ENCODE results near the gene PCED1B. TPM values are rescaled to one million over a fixed set of nuclear protein-coding genes. Genes with fewer than 3 reads are reported as not detected.
"Not testable (repeated sequence)": the region's sequence is repeated elsewhere in the genome, so short reads cannot be mapped to it uniquely, and the experiment has no call there.

Gene PCED1B
- total and polyA plus RNA-seq, 5 donors: 1.3 to 2.3 (median 1.3) TPM

DNA sequence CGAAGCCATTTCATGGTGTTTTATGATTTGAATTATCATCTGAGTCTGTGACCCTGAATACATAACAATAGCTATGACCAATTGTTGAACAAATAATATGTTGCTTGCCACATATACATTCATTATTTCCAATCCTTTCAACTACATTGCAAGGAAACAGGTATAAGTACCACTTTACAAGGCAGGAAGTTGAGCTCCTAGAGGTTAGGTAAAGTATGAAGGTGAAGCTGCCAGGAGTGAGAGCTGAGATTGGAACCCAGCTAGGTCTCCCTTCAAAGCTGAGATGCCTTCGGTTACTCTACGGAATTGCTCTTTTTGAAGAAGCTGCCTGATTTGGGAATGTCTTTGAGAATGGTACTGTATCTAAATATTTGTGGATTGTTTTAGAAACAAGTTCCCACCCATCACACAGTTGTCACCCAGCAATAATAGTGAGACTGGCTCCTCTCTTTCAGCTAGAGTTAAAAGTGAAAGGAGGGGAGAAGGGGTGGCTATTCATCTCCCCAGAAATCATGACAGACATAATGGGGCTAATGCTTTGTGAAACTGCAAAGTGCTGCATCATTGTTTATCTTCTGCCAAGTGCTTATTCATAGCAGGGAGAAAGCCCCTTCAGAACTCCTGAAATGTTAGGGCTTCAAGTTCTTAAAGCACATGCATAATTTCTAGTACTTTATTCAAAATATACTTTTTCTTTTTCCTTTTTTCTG is 76.2 kb downstream of the PCED1B start:
- Histone ChIP-seq H3K4me1 (ENCODE audit: control insufficient read depth, insufficient read depth, low read length) (peaks cover 8% of the 10 kb centered on the region), H3K27me3 (ENCODE audit: control insufficient read depth, insufficient read depth) (no peaks in the 10 kb centered on the region), H3K4me3 (ENCODE audit: low read length) (no peak overlapping the region), H3K27ac (ENCODE audit: low read length) (peak overlapping the region; percentile 85), H3K9me3 (ENCODE audit: control insufficient read depth, low read length) (no peaks in the 10 kb centered on the region)
- no peak for DNase-seq
- intact Hi-C loops (cut with DNase I): no loop called here
- peak; percentile 62 to 75 for ATAC-seq
- WGBS: 66% methylated on average over 3 of the region's 3 CpGs

DNA sequence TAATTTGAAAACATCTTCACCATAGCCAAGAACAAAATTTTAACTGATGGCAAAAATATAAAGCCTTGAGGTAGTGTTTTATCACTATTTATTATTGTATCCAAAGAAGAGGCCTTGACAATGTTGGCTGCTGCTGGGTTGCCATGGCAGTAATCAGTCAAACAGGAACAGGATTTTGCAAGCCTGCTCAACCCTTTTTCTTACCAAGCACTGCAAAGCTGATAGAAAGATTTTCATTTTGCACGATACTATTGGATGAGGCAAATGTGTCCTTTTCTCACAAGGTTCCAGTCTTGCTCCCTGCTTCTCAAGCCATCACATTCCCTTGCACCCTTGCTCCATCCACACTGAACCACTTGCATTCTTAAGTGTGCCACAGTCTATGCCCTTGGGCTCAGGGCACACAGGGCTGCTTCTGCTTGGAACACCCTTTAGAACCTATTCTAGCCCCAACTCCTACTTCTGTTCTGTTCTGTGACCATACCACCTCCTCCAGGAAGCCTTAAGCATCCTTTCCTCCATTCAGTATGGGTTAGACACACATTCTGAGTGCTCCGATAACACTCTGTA is 76.8 kb downstream of the PCED1B start:
- H3K9me3 ChIP-seq (ENCODE audit: control insufficient read depth, low read length): no peaks in the 10 kb centered on the region
- ATAC-seq (peak; percentile 93 to 96), DNase-seq (peak; percentile 70 to 86 (median 75))
- WGBS: 48% methylated on average over 2 of the region's 2 CpGs
- peak overlapping the region; percentile 88 for H3K27ac ChIP-seq (ENCODE audit: low read length)
- H3K4me1 ChIP-seq (ENCODE audit: control insufficient read depth, insufficient read depth, low read length): peaks cover 8% of the 10 kb centered on the region
- intact Hi-C loops (cut with DNase I): no loop called here
- H3K4me3 ChIP-seq (ENCODE audit: low read length): no peak overlapping the region
- no peaks in the 10 kb centered on the region for H3K27me3 ChIP-seq (ENCODE audit: control insufficient read depth, insufficient read depth)

DNA sequence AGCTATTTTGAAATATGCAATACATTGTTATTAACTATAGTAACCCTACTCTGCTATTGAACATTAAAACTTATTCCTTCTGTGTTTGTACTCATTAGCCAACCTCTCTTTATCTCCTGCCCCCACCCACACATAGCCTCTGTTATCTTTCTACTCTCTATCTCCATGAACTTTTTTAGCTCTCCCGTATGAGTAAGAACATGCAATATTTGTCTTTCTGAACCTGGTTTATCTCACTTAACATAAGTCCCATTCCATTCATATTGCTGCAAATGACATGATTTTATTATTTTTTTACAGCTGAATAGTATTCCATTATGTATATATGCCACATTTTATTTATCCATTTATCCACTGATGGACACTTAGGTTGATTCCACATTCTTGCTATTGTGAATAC is 79.4 kb downstream of the PCED1B start:
- 41% methylated on average over 1 of the region's 1 CpG for WGBS
- Histone ChIP-seq H3K9me3 (ENCODE audit: control insufficient read depth, low read length) (no peaks in the 10 kb centered on the region), H3K27ac (ENCODE audit: low read length) (no peak overlapping the region), H3K27me3 (ENCODE audit: control insufficient read depth, insufficient read depth) (no peaks in the 10 kb centered on the region), H3K4me3 (ENCODE audit: low read length) (no peak overlapping the region), H3K4me1 (ENCODE audit: control insufficient read depth, insufficient read depth, low read length) (peaks cover 8% of the 10 kb centered on the region)
- no peak for ATAC-seq
- no peak for DNase-seq
- intact Hi-C loops (cut with DNase I): no loop called here

DNA sequence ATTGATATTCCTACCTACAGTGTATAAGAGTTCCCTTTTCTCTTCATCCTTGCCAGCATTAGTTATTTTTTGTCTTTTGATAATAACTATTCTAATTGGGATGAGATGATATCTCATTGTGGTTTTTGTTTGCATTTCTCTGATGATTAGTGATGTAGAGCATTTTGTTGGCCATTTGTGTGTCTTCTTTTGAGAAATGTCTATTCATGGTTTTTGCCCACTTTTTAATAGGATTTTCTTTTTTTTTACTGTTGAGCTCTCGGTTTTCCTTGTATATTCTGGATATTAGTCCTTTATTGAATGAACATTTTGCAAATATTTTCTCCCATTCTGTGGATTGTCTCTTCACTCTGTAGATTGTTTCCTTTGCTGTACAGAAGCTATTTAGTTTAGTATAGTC is 79.9 kb downstream of the PCED1B start:
- H3K4me3 ChIP-seq (ENCODE audit: low read length): no peak overlapping the region
- no peaks in the 10 kb centered on the region for H3K27me3 ChIP-seq (ENCODE audit: control insufficient read depth, insufficient read depth)
- ATAC-seq (no peak), DNase-seq (no peak)
- no peak overlapping the region for H3K27ac ChIP-seq (ENCODE audit: low read length)
- no peaks in the 10 kb centered on the region for H3K9me3 ChIP-seq (ENCODE audit: control insufficient read depth, low read length)
- 90% methylated on average over 1 of the region's 1 CpG for WGBS
- intact Hi-C loops (cut with DNase I): no loop called here
- H3K4me1 ChIP-seq (ENCODE audit: control insufficient read depth, insufficient read depth, low read length): peaks cover 8% of the 10 kb centered on the region

DNA sequence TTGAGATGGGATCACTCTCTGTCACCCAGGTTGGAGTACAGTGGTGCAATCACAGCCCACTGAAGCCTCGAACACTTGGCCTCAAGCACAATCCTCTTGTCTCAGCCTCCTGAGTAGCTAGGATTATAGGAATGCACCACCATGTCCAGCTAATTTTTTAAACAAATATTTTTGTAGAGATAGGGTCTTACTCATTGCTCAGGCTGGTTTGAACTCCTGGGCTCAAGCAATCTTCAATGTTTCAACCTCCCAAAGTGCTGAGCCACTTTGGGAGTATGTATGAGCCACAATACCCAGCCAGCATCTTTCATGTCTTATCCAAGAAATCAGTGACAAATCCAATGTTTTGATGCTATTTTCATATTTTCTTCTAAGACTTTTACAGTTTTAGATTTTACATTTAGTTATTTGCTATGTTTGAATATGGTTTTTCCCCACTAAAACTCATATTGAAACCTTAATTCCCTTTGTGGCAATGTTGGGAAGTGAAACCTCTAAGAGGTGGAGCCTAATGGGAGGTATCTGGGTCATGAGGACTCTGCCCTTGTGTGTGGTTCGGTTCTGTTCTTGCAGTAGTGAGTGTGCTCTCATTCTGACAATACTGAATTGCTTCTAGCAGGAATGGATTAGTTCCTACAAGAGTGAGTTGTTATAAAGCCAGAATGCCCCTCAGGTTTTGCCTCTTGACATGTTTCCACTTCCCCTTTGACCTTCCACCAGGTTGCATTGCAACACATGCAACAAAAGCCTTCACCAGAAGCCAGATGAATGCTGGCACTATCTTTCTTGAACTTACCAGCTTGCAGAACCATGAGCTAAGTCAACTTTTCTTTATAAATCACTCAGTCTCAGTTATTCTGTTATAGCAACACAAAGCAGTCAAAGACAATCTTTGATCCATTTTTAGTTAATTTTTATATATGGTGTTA is 81.2 kb downstream of the PCED1B start:
- no peaks in the 10 kb centered on the region for H3K27me3 ChIP-seq (ENCODE audit: control insufficient read depth, insufficient read depth)
- peaks cover 8% of the 10 kb centered on the region for H3K4me1 ChIP-seq (ENCODE audit: control insufficient read depth, insufficient read depth, low read length)
- no peak for ATAC-seq
- no peak overlapping the region for H3K4me3 ChIP-seq (ENCODE audit: low read length)
- 88% methylated on average over 2 of the region's 2 CpGs for WGBS
- intact Hi-C loops (cut with DNase I): no loop called here
- no peak for DNase-seq
- no peaks in the 10 kb centered on the region for H3K9me3 ChIP-seq (ENCODE audit: control insufficient read depth, low read length)
- H3K27ac ChIP-seq (ENCODE audit: low read length): no peak overlapping the region

DNA sequence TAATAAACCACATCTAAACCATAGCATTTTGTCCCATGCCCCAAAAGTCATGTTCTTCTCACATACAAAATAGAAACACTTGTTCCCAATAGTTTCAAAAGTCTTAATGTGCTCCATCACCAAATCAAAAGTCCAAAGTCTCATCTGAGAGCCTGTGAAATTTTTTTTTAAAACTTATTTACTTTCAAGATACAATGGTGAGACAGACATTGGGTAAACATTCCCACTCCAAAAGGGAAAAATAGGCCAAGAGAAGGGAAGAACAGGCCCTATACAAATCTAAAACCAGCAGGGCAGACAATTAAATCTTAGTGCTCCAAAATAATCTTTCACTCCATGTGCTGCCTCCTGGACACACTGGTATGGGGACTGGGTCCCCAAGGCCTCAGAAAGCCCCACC is 84.7 kb downstream of the PCED1B start:
- Histone ChIP-seq H3K4me3 (ENCODE audit: low read length) (no peak overlapping the region), H3K9me3 (ENCODE audit: control insufficient read depth, low read length) (no peaks in the 10 kb centered on the region), H3K27ac (ENCODE audit: low read length) (no peak overlapping the region), H3K4me1 (ENCODE audit: control insufficient read depth, insufficient read depth, low read length) (no peaks in the 10 kb centered on the region), H3K27me3 (ENCODE audit: control insufficient read depth, insufficient read depth) (no peaks in the 10 kb centered on the region)
- DNase-seq: no peak
- no peak for ATAC-seq
- intact Hi-C loops (cut with DNase I): no loop called here

DNA sequence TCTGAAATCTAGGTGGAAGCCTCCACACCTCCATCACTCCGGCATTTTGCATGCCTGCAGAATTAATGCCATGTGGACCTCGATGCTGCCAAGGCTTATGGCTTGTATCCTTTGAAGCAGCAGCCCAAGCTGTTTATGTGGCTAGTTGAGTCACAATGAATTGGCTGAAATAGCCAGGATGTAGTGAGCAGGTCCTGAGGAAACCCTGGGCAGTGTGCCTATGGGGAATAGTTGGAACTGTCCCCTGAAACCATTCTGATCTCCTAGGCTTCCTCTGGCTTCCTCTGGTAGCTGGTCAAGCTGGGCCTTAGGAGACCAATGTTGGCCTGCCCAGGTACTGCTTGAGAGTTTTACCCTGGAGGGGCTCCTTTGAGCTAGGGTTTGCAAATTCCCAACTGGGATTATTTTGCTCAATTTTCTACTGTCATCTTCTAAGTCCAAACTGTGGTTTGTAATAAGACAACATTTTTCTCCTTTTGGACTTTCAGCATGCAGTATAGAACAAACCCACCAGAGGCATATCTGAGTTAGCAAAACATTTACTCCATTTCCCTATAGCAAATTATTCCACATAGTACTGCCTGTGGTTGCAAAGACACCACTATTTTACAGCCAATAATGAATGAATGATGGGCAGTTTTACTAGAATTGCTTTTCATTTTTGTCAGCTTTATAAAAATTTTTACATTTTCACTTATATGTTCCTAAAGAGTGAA is 85.5 kb downstream of the PCED1B start:
- H3K4me1 ChIP-seq (ENCODE audit: control insufficient read depth, insufficient read depth, low read length): no peaks in the 10 kb centered on the region
- no peak overlapping the region for H3K27ac ChIP-seq (ENCODE audit: low read length)
- ATAC-seq (peak; percentile 11 to 35), DNase-seq (no peak)
- no peaks in the 10 kb centered on the region for H3K9me3 ChIP-seq (ENCODE audit: control insufficient read depth, low read length)
- no peaks in the 10 kb centered on the region for H3K27me3 ChIP-seq (ENCODE audit: control insufficient read depth, insufficient read depth)
- WGBS: 97% methylated on average over 2 of the region's 2 CpGs
- intact Hi-C loops (cut with DNase I): no loop called here
- H3K4me3 ChIP-seq (ENCODE audit: low read length): no peak overlapping the region

DNA sequence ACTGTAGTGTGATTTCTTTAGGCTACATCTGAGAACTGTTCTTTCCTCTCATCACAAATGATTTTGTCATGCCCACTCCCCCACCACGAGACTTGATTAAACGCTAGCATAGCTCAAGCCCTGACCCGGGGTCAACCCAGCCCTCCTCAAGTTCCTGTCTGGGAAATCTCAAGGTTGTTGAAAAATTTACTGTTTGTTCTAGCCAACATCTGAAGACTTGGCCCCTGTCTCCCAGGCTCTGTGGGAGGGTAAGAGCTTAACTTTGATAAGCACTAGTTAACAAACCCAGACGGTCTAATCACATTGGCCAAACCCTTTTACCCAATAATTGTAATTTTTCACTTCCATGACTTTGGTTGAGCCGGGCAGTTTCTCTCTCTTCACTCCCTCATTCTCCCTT is 86.5 kb downstream of the PCED1B start:
- Histone ChIP-seq H3K9me3 (ENCODE audit: control insufficient read depth, low read length) (no peaks in the 10 kb centered on the region), H3K27me3 (ENCODE audit: control insufficient read depth, insufficient read depth) (no peaks in the 10 kb centered on the region), H3K27ac (ENCODE audit: low read length) (no peak overlapping the region), H3K4me3 (ENCODE audit: low read length) (no peak overlapping the region), H3K4me1 (ENCODE audit: control insufficient read depth, insufficient read depth, low read length) (no peaks in the 10 kb centered on the region)
- intact Hi-C loops (cut with DNase I): no loop called here
- peak in 2 of 3 donors; percentile 29 to 62 for DNase-seq
- ATAC-seq: peak; percentile 74 to 83
- WGBS: 23% methylated on average over 5 of the region's 5 CpGs

DNA sequence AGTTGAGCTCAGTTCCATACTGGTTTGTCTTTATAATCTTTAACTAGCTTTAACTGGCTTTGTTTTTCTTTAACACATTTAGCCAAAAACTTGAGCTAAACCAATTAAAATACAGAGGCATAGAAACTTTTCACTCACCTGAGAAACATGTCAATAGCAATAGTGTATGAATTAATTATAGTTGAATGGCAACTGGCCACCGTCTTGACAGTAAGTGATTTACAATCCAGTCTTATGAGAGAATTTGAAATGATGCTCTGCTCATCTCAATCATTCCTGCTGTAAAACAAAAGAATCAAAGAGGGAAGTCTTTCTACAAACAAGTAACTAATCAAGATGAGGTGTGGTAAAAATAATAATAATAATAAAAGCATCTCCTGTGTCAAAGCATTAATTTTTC is 86.9 kb downstream of the PCED1B start:
- no peak for DNase-seq
- no peaks in the 10 kb centered on the region for H3K27me3 ChIP-seq (ENCODE audit: control insufficient read depth, insufficient read depth)
- no peak overlapping the region for H3K27ac ChIP-seq (ENCODE audit: low read length)
- H3K9me3 ChIP-seq (ENCODE audit: control insufficient read depth, low read length): no peaks in the 10 kb centered on the region
- H3K4me3 ChIP-seq (ENCODE audit: low read length): no peak overlapping the region
- intact Hi-C loops (cut with DNase I): no loop called here
- 0% methylated on average over 1 of the region's 1 CpG for WGBS
- no peaks in the 10 kb centered on the region for H3K4me1 ChIP-seq (ENCODE audit: control insufficient read depth, insufficient read depth, low read length)
- ATAC-seq: no peak

DNA sequence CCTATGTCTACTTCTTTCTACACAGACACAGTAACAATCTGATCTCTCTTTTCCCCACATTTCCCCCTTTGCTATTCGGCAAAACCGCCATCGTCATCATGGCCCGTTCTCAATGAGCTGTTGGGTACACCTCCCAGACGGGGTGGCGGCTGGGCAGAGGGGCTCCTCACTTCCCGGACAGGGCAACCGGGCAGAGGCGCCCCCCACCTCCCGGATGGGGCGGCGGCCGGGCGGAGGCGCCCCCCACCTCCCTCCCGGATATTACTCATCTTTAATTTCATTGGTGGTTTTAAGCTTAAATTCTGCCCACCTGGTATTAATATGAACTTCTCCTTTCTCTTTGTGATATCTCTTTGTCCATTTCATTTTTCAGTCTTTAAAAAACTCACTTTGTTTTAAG is 90.9 kb downstream of the PCED1B start:
- H3K27me3 ChIP-seq (ENCODE audit: control insufficient read depth, insufficient read depth); H3K4me3 ChIP-seq (ENCODE audit: low read length); H3K9me3 ChIP-seq (ENCODE audit: control insufficient read depth, low read length); intact Hi-C loops (cut with DNase I); ATAC-seq; DNase-seq; H3K27ac ChIP-seq (ENCODE audit: low read length); H3K4me1 ChIP-seq (ENCODE audit: control insufficient read depth, insufficient read depth, low read length): not testable (repeated sequence)
- 90% methylated on average over 16 of the region's 16 CpGs for WGBS

DNA sequence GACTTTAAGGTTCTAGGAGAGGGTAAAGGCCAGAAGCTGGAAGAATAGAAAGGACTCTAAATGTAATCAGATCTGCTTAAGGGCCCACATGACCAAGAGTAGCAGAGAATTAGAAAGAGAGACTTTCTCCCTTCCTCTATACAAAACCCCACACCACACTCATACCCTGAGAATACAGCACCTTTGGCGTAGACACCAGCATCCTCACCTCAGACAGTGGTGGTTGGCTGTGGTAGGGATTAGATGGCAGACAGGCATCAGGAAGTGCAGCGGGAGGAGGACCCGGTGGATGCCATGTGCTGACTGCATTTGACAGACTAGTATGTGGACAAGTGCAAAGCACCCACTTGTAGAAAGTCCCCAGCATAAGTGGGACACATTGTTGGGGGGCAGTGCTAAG is 98.6 kb downstream of the PCED1B start:
- Histone ChIP-seq H3K4me1 (ENCODE audit: control insufficient read depth, insufficient read depth, low read length) (no peaks in the 10 kb centered on the region), H3K27me3 (ENCODE audit: control insufficient read depth, insufficient read depth) (no peaks in the 10 kb centered on the region), H3K4me3 (ENCODE audit: low read length) (no peak overlapping the region), H3K9me3 (ENCODE audit: control insufficient read depth, low read length) (no peaks in the 10 kb centered on the region), H3K27ac (ENCODE audit: low read length) (no peak overlapping the region)
- no peak for ATAC-seq
- intact Hi-C loops (cut with DNase I): no loop called here
- WGBS: 95% methylated on average over 3 of the region's 3 CpGs
- no peak for DNase-seq

Data from right cardiac atrium (tissue), 5 donors.